ENCODE results near the gene PSMC3.

GRCh38 chr11:47392546-47393162, 33.6 kb downstream of the PSMC3 start:
- TF ChIP-seq RNF2 (IDR thresholded peaks at IDR 0.05) (no peak), CEBPZ (IDR thresholded peaks at IDR 0.05; ENCODE audit: borderline replicate concordance, low read depth, low read length) (no peak), PATZ1 (CRISPR knock-in tag; IDR thresholded peaks at IDR 0.05; ENCODE audit: borderline replicate concordance) (no peak), SIN3B (IDR thresholded peaks at IDR 0.05; ENCODE audit: low read depth) (no peak), MAZ (CRISPR knock-in tag; conservative IDR thresholded peaks at IDR 0.05 in 1 of 2, IDR thresholded peaks at IDR 0.05 in 1 of 2) (no peak), ZNF311 (CRISPR knock-in tag; IDR thresholded peaks at IDR 0.05) (no peak), NR2F6 (CRISPR knock-in tag; IDR thresholded peaks at IDR 0.05) (no peak), CTCF (IDR thresholded peaks at IDR 0.05 in 2 of 3, conservative IDR thresholded peaks at IDR 0.05 in 1 of 3; ENCODE audit: insufficient read depth in 2 of 3, low read depth in 1 of 3, low read length in 3 of 3) (no peak), THRA (IDR thresholded peaks at IDR 0.05) (no peak), HOMEZ (CRISPR knock-in tag; IDR thresholded peaks at IDR 0.05) (no peak), SIRT6 (IDR thresholded peaks at IDR 0.05; ENCODE audit: low read depth, low read length) (no peak), KLF16 (IDR thresholded peaks at IDR 0.05) (no peak)
